ENCODE results near the gene VLDLR.
A peak's percentile ranks its signal among the peaks of the same experiment; 100 is the strongest.

VLDLR gene

DNA sequence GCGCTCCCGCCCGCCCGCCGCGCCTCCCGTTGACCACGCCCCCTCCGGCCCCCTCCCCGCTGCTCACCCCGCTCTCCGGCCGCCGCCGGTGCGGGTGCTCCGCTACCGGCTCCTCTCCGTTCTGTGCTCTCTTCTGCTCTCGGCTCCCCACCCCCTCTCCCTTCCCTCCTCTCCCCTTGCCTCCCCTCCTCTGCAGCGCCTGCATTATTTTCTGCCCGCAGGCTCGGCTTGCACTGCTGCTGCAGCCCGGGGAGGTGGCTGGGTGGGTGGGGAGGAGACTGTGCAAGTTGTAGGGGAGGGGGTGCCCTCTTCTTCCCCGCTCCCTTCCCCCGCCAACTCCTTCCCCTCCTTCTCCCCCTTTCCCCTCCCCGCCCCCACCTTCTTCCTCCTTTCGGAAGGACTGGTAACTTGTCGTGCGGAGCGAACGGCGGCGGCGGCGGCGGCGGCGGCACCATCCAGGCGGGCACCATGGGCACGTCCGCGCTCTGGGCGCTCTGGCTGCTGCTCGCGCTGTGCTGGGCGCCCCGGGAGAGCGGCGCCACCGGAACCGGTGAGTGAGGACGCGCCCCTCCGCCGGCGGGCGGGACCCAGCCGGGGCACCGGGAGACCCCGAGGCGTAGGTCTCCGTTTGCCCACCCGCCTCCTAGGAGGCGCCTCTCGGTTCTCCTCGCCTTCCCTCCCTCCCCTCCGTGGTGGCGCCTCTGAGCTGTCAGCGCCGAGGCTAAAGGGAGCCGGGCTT lies at the start of gene VLDLR:
Gene VLDLR (plus strand): TSS at position 66 of the 739 bp plus-strand sequence. CDS start 403 bp downstream, at position 469.
- peak; percentile 26 for DNase-seq

GRCh38 chr9:2574203-2574602 lies 47.4 kb upstream of the VLDLR start:
- DNase-seq = no peak

DNA sequence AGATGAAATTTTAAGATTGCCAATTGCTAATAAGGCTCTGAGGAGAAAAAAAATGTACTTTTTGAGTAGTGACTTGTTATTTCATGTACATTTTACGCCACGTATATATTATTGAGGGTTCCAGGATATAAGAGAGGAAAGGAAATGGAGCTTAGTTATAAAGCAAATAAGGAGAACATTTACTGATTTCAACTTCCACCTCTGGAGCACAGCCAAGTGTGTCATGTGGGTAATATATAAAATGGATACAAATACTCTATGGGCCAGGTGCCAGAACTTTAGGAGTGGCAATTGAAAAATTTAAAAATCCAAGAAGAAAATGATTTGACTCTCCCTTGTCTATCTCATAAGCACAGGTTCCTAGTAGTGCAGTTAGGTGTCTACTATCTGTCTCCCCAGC lies 45.0 kb upstream of the VLDLR start:
- no peak for DNase-seq

DNA sequence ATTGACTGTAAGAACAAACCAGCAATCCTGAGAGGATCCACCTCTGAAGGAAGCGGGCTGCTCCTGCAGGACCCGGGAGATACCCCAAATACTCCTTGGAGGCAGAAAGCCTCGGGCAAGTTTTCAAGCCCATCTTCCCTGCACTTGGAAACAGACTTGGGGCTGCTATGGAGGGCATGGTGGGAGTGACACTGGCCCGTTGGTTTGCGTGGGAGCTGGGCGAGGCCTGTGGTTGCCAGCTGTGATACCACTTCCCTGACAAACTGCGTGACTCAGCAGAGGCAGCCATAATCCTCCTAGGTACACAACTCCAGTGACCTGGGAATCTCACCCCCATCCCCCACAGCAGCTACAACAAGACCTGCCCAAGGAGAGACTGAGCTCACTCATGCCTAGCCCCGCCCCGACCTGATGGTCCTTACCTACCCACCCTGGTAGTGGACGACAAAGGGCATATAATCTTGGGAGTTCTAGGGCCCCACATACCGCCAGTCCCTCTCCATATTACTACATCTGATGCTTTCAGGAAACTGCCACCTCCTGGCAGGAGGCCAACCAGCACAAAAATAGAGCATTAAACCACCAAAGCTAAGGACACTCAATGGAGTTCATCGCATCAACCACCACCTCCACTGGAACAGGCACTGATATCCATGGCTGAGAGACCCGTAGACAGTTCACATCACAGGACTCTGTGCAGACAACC lies 38.1 kb upstream of the VLDLR start:
- DNase-seq = no peak

DNA sequence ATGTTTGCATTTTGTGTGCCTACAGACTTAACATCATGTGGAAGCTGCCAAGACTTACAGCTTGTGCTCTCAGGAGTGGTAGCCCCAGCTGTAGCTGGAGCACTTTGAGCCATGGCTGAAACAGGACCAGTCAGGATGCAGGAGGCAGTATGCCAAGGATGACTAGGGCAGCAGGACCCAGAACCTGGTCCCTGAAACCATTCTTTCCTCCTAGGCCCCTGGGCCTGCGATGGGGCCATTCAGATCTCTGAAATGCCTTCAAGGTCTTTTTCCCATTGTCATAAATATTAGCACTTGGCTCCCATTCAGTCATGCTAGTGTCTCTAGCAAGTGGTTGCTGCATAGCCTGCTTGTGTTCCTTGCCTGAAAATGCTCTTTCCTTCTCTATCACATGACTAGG lies 29.6 kb upstream of the VLDLR start:
- no peak for DNase-seq

DNA sequence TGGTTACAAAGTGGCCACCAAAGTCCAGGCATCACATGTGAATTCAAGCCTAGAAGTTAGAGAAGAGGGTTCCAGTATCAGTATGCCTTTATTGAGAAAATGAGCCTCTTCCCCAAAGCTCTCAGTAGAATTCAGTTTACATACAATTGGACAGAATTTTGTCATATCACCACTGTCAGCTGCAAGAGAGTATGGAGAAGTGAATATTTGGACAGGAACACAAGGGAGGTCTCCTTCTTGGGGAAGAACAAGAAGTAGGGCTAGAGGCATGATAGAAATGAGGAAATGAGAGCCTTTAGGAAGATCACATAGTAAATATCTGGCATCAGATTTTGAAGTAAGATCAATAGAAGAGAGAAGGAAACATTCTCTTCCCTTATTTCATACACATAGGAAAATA lies 27.8 kb upstream of the VLDLR start:
- DNase-seq = no peak

GRCh38 chr9:2595973-2596372 lies 25.6 kb upstream of the VLDLR start:
- no peak for DNase-seq

DNA sequence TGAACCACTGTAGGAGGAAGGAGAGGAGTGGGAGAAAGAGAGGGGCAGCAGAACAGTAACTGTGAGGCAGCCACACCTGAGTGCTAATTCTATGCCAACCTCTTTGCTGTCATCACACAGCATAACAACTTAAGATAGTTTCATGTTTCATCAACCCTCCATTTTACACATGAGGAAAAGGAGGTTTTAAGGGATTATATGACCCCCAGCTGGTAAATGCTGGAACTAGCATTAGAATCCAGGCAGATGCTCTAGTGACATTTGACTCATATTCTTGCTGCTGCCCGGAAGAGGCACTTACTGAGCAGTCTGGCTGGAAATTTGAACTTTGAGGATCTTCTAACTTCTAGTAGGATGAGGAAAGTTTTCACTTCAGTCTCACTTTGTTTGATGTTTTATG lies 24.1 kb upstream of the VLDLR start:
- no peak for DNase-seq

- no peak for DNase-seq
These were observed 21.7 kb upstream of the VLDLR start for GRCh38 chr9:2599896-2600295.

GRCh38 chr9:2600307-2600706 lies 21.3 kb upstream of the VLDLR start:
- DNase-seq = no peak

DNA sequence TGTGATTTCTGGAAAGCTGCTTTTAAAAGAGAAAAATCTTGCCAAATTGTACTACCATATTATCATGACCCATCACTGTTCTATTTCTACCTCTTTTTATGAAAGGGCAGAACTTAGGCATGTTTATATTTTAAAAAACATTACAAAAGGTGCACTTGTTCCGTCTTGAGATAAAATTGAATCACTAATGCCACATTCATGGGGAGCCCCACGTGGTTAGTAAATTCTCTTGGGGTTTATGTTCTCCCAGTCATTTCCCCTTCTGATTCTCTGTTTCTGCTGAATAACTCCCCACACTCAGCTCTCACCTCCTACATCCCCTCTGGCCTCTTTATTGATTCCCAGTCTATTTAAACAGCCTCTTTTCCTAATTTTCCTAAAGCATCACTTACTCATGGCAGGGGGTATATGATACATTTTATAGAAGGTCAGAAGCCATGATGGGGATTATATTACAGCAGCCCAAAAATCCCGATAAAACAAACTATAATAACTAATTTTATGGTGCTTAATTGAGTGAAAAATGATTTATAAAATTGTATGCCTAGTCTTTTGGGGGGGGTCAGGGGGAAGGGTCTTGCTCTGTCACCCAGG lies 19.7 kb upstream of the VLDLR start:
- no peak for DNase-seq

- DNase-seq = no peak
These were observed 18.9 kb upstream of the VLDLR start for GRCh38 chr9:2602704-2603116.

DNA sequence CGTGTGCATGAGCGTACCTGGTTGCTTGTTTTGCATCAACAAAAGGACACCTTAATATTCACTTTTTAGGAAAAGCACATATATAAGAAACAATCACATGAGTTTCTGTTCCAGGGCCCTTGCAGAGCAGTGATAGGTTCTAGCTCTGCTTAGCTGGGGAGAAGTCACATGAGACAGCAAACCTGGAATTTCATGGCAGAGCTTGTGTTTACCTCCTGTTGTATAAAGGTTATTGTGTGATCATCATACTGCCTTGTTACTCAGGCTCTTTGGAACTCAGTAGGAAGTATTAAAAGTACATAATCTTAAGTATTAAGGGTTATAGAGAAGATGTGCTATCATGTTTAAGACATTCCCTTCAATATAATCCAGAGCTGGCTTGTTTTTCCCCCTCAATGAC lies 18.0 kb upstream of the VLDLR start:
- no peak for DNase-seq

GRCh38 chr9:2605246-2605645 lies 16.3 kb upstream of the VLDLR start:
- no peak for DNase-seq

DNA sequence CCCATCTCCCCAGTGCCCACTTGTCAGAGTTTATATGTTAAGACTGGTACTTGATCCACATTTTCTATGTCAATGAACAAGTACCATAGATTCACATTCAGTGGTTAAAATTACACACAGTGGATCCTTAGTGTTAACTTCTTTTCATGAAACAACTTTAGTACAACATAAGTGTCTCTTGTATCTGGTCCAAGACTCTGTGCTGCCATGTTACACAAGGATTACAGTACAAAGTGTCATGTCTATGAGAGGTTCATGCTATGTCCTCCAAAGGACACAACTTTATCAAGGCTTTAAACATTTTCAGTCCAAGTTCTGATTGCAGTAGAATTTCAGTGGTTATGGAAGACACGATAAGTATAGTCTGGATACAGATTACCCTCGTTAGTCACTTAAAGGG lies 13.3 kb upstream of the VLDLR start:
- DNase-seq = no peak

DNA sequence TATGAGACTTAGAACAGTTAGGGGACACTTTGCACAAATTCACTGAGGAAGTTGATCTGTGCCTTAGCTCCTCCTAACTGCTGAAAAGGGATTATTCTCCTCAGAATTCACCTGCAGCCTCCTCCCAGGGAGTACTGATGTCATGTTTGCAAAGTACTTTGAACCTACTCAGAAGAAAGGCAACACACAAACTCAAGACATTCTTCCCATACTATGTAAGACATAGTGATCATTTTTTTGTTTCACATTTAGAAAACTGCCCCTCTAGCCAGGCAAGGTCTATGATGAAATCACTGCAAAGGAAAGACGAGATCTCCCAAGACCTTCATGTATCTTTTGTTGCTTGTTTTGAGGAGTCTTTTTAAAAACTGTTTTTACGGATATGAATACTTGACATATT lies 10.6 kb upstream of the VLDLR start:
- no peak for DNase-seq

GRCh38 chr9:2611961-2612360 lies 9.6 kb upstream of the VLDLR start:
- no peak for DNase-seq

GRCh38 chr9:2613730-2614271 lies 7.8 kb upstream of the VLDLR start:
- no peak for DNase-seq

DNA sequence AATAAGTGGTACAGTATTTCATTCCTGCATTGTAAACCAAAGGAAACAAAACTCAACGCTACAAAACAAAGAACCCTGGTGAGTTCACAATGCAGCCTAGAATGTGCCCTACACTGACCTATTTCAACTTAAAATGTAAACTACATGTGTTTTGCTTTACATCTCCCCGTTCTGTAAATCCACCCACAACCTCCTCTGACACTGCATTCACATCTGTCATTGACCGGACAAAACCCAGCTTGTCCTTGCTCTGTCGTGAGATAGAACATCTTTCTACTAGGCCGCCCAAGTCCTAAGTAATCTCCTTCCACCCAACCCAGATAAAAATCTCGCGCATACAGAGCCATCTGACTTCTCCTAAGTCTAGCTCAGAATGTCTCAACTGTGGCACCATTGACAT lies 6.1 kb upstream of the VLDLR start:
- no peak for DNase-seq

DNA sequence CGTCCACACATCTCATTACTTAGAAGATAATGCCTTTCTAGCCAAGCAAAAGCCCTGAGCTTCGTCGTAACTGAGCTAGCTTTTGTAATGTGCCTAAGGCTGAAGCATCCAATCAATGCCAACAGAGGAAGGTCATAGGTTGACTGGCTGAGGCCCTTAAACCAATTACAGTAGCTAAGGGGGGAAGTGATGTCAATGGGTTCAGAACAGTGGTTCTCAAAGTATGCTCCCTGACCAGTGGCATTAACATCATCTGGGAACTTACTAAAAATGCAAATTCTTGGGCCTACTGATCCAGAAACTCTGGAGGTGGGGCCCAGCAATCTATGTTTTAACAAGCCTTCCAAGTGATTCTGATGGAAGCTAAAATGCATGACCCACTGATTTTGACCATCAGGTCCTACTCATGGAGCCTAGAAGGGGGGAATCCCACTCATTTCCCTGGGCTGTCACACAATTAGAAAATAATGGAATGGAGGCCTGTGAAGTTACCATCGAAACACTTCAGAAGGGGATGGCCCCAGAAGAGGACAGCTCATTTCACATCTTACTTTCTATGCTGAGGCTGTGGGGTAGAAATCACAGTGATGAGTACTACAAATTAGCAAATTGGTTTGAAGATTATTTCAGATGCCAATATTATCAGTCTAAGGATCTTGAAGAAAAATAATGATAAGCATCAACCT lies 4.8 kb upstream of the VLDLR start:
- no peak for DNase-seq

- DNase-seq = no peak
These were observed 3.3 kb upstream of the VLDLR start for GRCh38 chr9:2618289-2618688.

DNA sequence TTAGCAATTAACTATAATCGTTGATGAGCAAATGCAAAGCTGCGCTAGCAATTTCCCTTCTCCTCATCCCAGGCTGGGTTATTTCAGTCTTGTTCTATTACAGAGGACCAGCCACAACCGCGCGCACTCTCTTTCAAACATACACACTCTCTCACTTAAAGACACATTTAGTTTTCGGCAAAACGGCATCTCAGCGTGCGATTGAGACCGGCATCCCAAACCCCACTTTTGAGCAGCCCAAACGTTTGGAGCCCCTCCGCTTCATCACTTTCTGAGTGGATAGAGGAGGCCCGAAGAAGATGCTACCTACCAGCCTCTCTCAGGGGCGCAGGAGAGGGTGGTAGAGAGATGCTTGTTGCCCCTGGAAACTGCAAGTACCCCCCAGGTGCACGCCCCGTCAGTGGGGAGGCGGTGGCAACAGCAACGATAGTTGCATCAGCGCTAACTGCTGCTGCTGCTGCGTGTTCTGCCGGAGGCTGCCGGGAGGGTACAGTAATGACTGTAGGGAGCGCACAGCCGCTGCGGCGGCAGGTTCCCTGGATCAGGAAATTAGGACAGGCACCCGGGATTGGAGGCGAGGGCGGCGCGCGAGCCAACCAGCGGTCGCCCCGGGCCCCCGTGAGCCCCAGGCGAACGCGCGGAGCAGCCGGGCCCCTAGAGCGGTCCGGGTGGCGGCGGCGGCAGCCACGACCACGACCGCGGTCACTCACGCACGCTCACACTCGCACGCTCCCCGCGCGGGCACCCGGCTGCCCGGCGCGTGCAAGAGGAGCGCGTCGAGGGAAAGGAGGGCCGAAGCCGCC lies 467 bp upstream of the VLDLR start:
- peak; percentile 23 for DNase-seq
